HL-60 (cell line): ENCODE data around the gene WWOX.

Experiments
- POLR2AphosphoS5 ChIP-seq: IDR thresholded peaks from 2 replicates; pipeline ENCODE4 v1.6.1; 2012; ENCODE audit warnings: low read depth
- SPI1 ChIP-seq: IDR thresholded peaks from 2 replicates; pipeline ENCODE4 v1.6.1; 2012; ENCODE audit warnings: low read depth, mild to moderate bottlenecking, borderline replicate concordance
- TF ChIP-seq, protein P1 (sequence below): IDR thresholded peaks from one replicate; pipeline ENCODE4 v1.5.1; 2011; ENCODE audit warnings: low read length, control low read depth, inconsistent platforms; ENCODE audit not compliant: insufficient read depth
- TF ChIP-seq, protein P2 (sequence below): IDR thresholded peaks from 2 replicates; pipeline ENCODE4 v1.6.1; 2012; ENCODE audit warnings: low read depth; ENCODE audit not compliant: insufficient replicate concordance

DNA sequence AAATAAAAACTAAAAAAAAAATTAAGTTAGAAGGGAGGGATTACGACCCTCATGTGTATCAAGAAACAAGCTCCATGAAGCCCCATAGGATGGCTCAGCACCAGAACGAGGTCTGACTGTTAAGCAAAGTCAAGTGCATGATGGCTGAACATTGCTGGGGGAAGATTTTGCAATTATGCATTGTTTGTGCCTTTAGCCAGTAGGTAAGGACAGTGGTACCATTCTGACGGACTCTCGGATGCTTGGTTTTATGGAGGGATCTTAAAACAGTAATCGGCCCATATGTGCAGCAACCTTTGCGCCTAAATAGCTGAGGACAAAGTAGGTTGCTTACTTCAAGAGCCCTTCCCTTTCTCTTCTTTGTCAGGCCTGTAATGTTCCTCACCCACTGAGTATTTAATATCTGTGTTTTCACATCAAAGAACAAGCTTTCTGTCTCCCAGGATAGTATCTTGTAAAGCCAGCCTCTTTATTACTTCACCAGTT is 186.0 kb downstream of the WWOX start:
- TF ChIP-seq, protein P1, sequence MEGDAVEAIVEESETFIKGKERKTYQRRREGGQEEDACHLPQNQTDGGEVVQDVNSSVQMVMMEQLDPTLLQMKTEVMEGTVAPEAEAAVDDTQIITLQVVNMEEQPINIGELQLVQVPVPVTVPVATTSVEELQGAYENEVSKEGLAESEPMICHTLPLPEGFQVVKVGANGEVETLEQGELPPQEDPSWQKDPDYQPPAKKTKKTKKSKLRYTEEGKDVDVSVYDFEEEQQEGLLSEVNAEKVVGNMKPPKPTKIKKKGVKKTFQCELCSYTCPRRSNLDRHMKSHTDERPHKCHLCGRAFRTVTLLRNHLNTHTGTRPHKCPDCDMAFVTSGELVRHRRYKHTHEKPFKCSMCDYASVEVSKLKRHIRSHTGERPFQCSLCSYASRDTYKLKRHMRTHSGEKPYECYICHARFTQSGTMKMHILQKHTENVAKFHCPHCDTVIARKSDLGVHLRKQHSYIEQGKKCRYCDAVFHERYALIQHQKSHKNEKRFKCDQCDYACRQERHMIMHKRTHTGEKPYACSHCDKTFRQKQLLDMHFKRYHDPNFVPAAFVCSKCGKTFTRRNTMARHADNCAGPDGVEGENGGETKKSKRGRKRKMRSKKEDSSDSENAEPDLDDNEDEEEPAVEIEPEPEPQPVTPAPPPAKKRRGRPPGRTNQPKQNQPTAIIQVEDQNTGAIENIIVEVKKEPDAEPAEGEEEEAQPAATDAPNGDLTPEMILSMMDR = no peak
- TF ChIP-seq SPI1 (no peak), POLR2AphosphoS5 (no peak)
- TF ChIP-seq, protein P2, sequence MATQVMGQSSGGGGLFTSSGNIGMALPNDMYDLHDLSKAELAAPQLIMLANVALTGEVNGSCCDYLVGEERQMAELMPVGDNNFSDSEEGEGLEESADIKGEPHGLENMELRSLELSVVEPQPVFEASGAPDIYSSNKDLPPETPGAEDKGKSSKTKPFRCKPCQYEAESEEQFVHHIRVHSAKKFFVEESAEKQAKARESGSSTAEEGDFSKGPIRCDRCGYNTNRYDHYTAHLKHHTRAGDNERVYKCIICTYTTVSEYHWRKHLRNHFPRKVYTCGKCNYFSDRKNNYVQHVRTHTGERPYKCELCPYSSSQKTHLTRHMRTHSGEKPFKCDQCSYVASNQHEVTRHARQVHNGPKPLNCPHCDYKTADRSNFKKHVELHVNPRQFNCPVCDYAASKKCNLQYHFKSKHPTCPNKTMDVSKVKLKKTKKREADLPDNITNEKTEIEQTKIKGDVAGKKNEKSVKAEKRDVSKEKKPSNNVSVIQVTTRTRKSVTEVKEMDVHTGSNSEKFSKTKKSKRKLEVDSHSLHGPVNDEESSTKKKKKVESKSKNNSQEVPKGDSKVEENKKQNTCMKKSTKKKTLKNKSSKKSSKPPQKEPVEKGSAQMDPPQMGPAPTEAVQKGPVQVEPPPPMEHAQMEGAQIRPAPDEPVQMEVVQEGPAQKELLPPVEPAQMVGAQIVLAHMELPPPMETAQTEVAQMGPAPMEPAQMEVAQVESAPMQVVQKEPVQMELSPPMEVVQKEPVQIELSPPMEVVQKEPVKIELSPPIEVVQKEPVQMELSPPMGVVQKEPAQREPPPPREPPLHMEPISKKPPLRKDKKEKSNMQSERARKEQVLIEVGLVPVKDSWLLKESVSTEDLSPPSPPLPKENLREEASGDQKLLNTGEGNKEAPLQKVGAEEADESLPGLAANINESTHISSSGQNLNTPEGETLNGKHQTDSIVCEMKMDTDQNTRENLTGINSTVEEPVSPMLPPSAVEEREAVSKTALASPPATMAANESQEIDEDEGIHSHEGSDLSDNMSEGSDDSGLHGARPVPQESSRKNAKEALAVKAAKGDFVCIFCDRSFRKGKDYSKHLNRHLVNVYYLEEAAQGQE = no peak
